Activated gamma-delta T cell (primary cell): Measurements from ENCODE around the gene GNL1.
"Not testable (repeated sequence)": the region's sequence is repeated elsewhere in the genome, so short reads cannot be mapped to it uniquely, and the experiment has no call there.

Experiments used
- DNase-seq: peaks from one replicate; lab custom pipeline; 2025; lab: John Stamatoyannopoulos, UW

Gene GNL1

GRCh38 chr6:30495993-30496392 is 60.3 kb downstream of the GNL1 start:
- no peak for DNase-seq

GRCh38 chr6:30495060-30495459 is 61.2 kb downstream of the GNL1 start:
- DNase-seq, result not testable (repeated sequence)

- no peak for DNase-seq
These were observed 61.9 kb downstream of the GNL1 start for GRCh38 chr6:30494291-30494861.

GRCh38 chr6:30493643-30494250 is 62.5 kb downstream of the GNL1 start:
- DNase-seq, result no peak

- DNase-seq, result no peak
These were observed 64.0 kb downstream of the GNL1 start for GRCh38 chr6:30491991-30492952.
